ENCODE measurements around the gene ADGRV1.

ADGRV1 gene

GRCh38 chr5:90612919-90613318 lies 54.3 kb downstream of the ADGRV1 start:
- Histone ChIP-seq H2AFZ (ENCODE audit: low read depth, low read length, severe bottlenecking) (no peak overlapping the region), H3K4me3 (ENCODE audit: insufficient read depth, low read length, poor library complexity, severe bottlenecking) (no peak overlapping the region), H3K36me3 (ENCODE audit: low read length) (no peaks in the 10 kb centered on the region), H3F3A (ENCODE audit: insufficient read depth) (no peaks in the 10 kb centered on the region), H3K4me2 (ENCODE audit: low read depth, low read length, poor library complexity, severe bottlenecking) (no peak overlapping the region), H3K9me2 (replicated peaks; ENCODE audit: insufficient read depth, low read length) (no peaks in the 10 kb centered on the region), H4K20me1 (ENCODE audit: low read depth, low read length) (no peaks in the 10 kb centered on the region), H3K27me3 (ENCODE audit: low read length) (0 out of 2 replicates have a peak, but pooled peaks cover 3% of the 10 kb centered on the region), H3K27ac (ENCODE audit: low read depth, low read length) (no peak overlapping the region), H3K79me2 (ENCODE audit: insufficient read depth, low read length) (no peaks in the 10 kb centered on the region), H3K9me3 (ENCODE audit: insufficient read depth, low read length) (no peaks in the 10 kb centered on the region), H3K9ac (ENCODE audit: low read length) (no peak overlapping the region)
- TF ChIP-seq CTCF (IDR thresholded peaks at IDR 0.05; ENCODE audit: insufficient read depth, low read length, poor library complexity, severe bottlenecking), result no peak
- no peak for TF ChIP-seq EZH2phosphoT487 (conservative IDR thresholded peaks at IDR 0.05; ENCODE audit: low read length)

- Histone ChIP-seq H4K20me1 (ENCODE audit: low read depth, low read length) (no peaks in the 10 kb centered on the region), H3K27ac (ENCODE audit: low read depth, low read length) (no peak overlapping the region), H3F3A (ENCODE audit: insufficient read depth) (no peaks in the 10 kb centered on the region), H3K9me2 (replicated peaks; ENCODE audit: insufficient read depth, low read length) (no peaks in the 10 kb centered on the region), H3K27me3 (ENCODE audit: low read length) (0 out of 2 replicates have a peak, but pooled peaks cover 3% of the 10 kb centered on the region), H3K36me3 (ENCODE audit: low read length) (no peaks in the 10 kb centered on the region), H3K9ac (ENCODE audit: low read length) (no peak overlapping the region), H3K9me3 (ENCODE audit: insufficient read depth, low read length) (no peaks in the 10 kb centered on the region), H3K4me3 (ENCODE audit: insufficient read depth, low read length, poor library complexity, severe bottlenecking) (no peak overlapping the region), H3K4me2 (ENCODE audit: low read depth, low read length, poor library complexity, severe bottlenecking) (no peak overlapping the region), H2AFZ (ENCODE audit: low read depth, low read length, severe bottlenecking) (no peak overlapping the region), H3K79me2 (ENCODE audit: insufficient read depth, low read length) (no peaks in the 10 kb centered on the region)
- TF ChIP-seq CTCF (IDR thresholded peaks at IDR 0.05; ENCODE audit: insufficient read depth, low read length, poor library complexity, severe bottlenecking), result no peak
- TF ChIP-seq EZH2phosphoT487 (conservative IDR thresholded peaks at IDR 0.05; ENCODE audit: low read length), result no peak
Measured at GRCh38 chr5:90613459-90613858, 54.9 kb downstream of the ADGRV1 start.

- no peaks in the 10 kb centered on the region for H3K9me2 ChIP-seq (replicated peaks; ENCODE audit: insufficient read depth, low read length)
- no peaks in the 10 kb centered on the region for H4K20me1 ChIP-seq (ENCODE audit: low read depth, low read length)
- H2AFZ ChIP-seq (ENCODE audit: low read depth, low read length, severe bottlenecking), result no peak overlapping the region
- H3K36me3 ChIP-seq (ENCODE audit: low read length), result no peaks in the 10 kb centered on the region
- H3K9me3 ChIP-seq (ENCODE audit: insufficient read depth, low read length), result no peaks in the 10 kb centered on the region
- TF ChIP-seq EZH2phosphoT487 (conservative IDR thresholded peaks at IDR 0.05; ENCODE audit: low read length) (no peak), CTCF (IDR thresholded peaks at IDR 0.05; ENCODE audit: insufficient read depth, low read length, poor library complexity, severe bottlenecking) (no peak)
- no peaks in the 10 kb centered on the region for H3F3A ChIP-seq (ENCODE audit: insufficient read depth)
- H3K27ac ChIP-seq (ENCODE audit: low read depth, low read length), result no peak overlapping the region
- no peak overlapping the region for H3K9ac ChIP-seq (ENCODE audit: low read length)
- H3K79me2 ChIP-seq (ENCODE audit: insufficient read depth, low read length), result no peaks in the 10 kb centered on the region
- no peak overlapping the region for H3K4me2 ChIP-seq (ENCODE audit: low read depth, low read length, poor library complexity, severe bottlenecking)
- no peak overlapping the region for H3K4me3 ChIP-seq (ENCODE audit: insufficient read depth, low read length, poor library complexity, severe bottlenecking)
- 0 out of 2 replicates have a peak, but pooled peaks cover 3% of the 10 kb centered on the region for H3K27me3 ChIP-seq (ENCODE audit: low read length)
Measured at GRCh38 chr5:90613918-90614504, 55.4 kb downstream of the ADGRV1 start.

Measured in SU-DHL-6 (cell line).